H9 (cell line): Measurements from ENCODE around the gene TUT4. TPM values are rescaled to one million over a fixed set of nuclear protein-coding genes. Genes with fewer than 3 reads are reported as not detected.

Experiments
- DNase-seq: peaks from one replicate; pipeline ENCODE4 v3.0.0-alpha.2; 2017
- H2AFZ ChIP-seq: one replicate; pipeline ENCODE4 v1.6.1; 2013; ENCODE audit warnings: mild to moderate bottlenecking, low read length, control low read depth, moderate library complexity
- H2AK5ac ChIP-seq: 2 replicates; pipeline ENCODE4 v1.6.1; 2013; ENCODE audit warnings: low read length, control low read depth, mixed read lengths; ENCODE audit not compliant: insufficient read length
- H2BK120ac ChIP-seq: one replicate; pipeline ENCODE4 v1.6.1; 2013; ENCODE audit warnings: low read depth, mild to moderate bottlenecking, low read length, control low read depth, inconsistent platforms; ENCODE audit not compliant: poor library complexity, severe bottlenecking
- H2BK12ac ChIP-seq: 2 replicates; pipeline ENCODE4 v1.6.1; 2013; ENCODE audit warnings: low read length, control low read depth, mixed read lengths, low read depth; ENCODE audit not compliant: insufficient read length
- H2BK15ac ChIP-seq: 2 replicates; pipeline ENCODE4 v1.6.1; 2013; ENCODE audit warnings: low read depth, low read length, control low read depth
- H2BK20ac ChIP-seq: one replicate; pipeline ENCODE4 v1.6.1; 2013; ENCODE audit warnings: low read depth, mild to moderate bottlenecking, low read length, control low read depth, inconsistent platforms; ENCODE audit not compliant: poor library complexity, severe bottlenecking
- H2BK5ac ChIP-seq: 2 replicates; pipeline ENCODE4 v1.6.1; 2013; ENCODE audit warnings: low read length, control low read depth, mixed read lengths; ENCODE audit not compliant: insufficient read length
- H3K14ac ChIP-seq: 2 replicates; pipeline ENCODE4 v1.6.1; 2013; ENCODE audit warnings: low read length, control low read depth; ENCODE audit not compliant: insufficient read depth
- H3K18ac ChIP-seq: 2 replicates; pipeline ENCODE4 v1.6.1; 2013; ENCODE audit warnings: low read depth, mild to moderate bottlenecking, mixed read lengths, low read length, control low read depth; ENCODE audit not compliant: insufficient read length
- H3K23ac ChIP-seq: 2 replicates; pipeline ENCODE4 v1.6.1; 2013; ENCODE audit warnings: low read length, control low read depth, mixed read lengths, low read depth; ENCODE audit not compliant: insufficient read length
- H3K23me2 ChIP-seq: 2 replicates; pipeline ENCODE4 v1.6.1; 2013; ENCODE audit warnings: low read depth, mild to moderate bottlenecking, mixed read lengths, low read length, control low read depth; ENCODE audit not compliant: insufficient read length, poor library complexity, severe bottlenecking
- H3K27ac ChIP-seq: 2 replicates; pipeline ENCODE4 v1.5.1; 2013; ENCODE audit warnings: low read length, control low read depth, mixed read lengths, low read depth; ENCODE audit not compliant: insufficient read length
- H3K27me3 ChIP-seq: 2 replicates; pipeline ENCODE4 v1.6.1; 2013; ENCODE audit warnings: low read length, control low read depth, inconsistent platforms; ENCODE audit not compliant: insufficient read depth
- H3K4ac ChIP-seq: 2 replicates; pipeline ENCODE4 v1.6.1; 2013; ENCODE audit warnings: low read depth, mild to moderate bottlenecking, control low read depth, inconsistent platforms, low read length, moderate library complexity
- H3K4me1 ChIP-seq: 2 replicates; pipeline ENCODE4 v1.6.1; 2013; ENCODE audit warnings: low read length, control low read depth, inconsistent platforms; ENCODE audit not compliant: insufficient read depth
- H3K4me2 ChIP-seq: 2 replicates; pipeline ENCODE4 v1.6.1; 2013; ENCODE audit warnings: low read length, control low read depth, mixed read lengths; ENCODE audit not compliant: insufficient read length, insufficient read depth
- H3K56ac ChIP-seq: 2 replicates; pipeline ENCODE4 v1.6.1; 2013; ENCODE audit warnings: low read depth, mild to moderate bottlenecking, mixed read lengths, low read length, control low read depth; ENCODE audit not compliant: insufficient read length
- H3K79me1 ChIP-seq: 2 replicates; pipeline ENCODE4 v1.6.1; 2013; ENCODE audit warnings: low read depth, mild to moderate bottlenecking, moderate library complexity, low read length, control low read depth, inconsistent platforms; ENCODE audit not compliant: insufficient read depth, poor library complexity, severe bottlenecking
- H3K79me2 ChIP-seq: 2 replicates; pipeline ENCODE4 v1.6.1; 2013; ENCODE audit warnings: low read length, control low read depth, inconsistent platforms; ENCODE audit not compliant: insufficient read depth
- H3K9ac ChIP-seq: 2 replicates; pipeline ENCODE4 v1.6.1; 2013; ENCODE audit warnings: low read length, control low read depth, mixed read lengths; ENCODE audit not compliant: insufficient read length; ENCODE audit errors: extremely low read depth
- H3K9me3 ChIP-seq: one replicate; pipeline ENCODE4 v1.6.1; 2013; ENCODE audit warnings: low read depth, low read length, inconsistent platforms; ENCODE audit not compliant: control insufficient read depth
- H3T11ph ChIP-seq: one replicate; pipeline ENCODE4 v1.6.1; 2013; ENCODE audit warnings: mild to moderate bottlenecking, low read length, control low read depth, inconsistent platforms
- H4K20me1 ChIP-seq: one replicate; pipeline ENCODE4 v1.6.1; 2013; ENCODE audit not compliant: control insufficient read depth, insufficient read length, insufficient read depth
- H4K5ac ChIP-seq: 2 replicates; pipeline ENCODE4 v1.6.1; 2013; ENCODE audit warnings: low read depth, mild to moderate bottlenecking, mixed read lengths, low read length, control low read depth; ENCODE audit not compliant: insufficient read length
- H4K8ac ChIP-seq: replicated peaks from 2 replicates; pipeline ENCODE4 v1.6.1; 2013; ENCODE audit warnings: low read length, control low read depth, mixed read lengths, low read depth; ENCODE audit not compliant: insufficient read length
- H4K91ac ChIP-seq: 2 replicates; pipeline ENCODE4 v1.6.1; 2013; ENCODE audit warnings: low read depth, mild to moderate bottlenecking, moderate library complexity, mixed read lengths, low read length, control low read depth; ENCODE audit not compliant: insufficient read length
- H3K27ac Mint-ChIP-seq, 3 experiments: 2 replicates in 2 of 3; 3 replicates in 1 of 3; pipeline ENCODE4 v1.8.0; 2020 to 2021; ENCODE audit warnings: mixed read lengths in 3 of 3, mild to moderate bottlenecking in 1 of 3, moderate library complexity in 1 of 3
- H3K27me3 Mint-ChIP-seq: 2 replicates; pipeline ENCODE4 v1.8.0; 2021; ENCODE audit warnings: low read depth, mild to moderate bottlenecking, moderate library complexity, mixed read lengths
- H3K36me3 Mint-ChIP-seq, 3 experiments: 2 replicates in 2 of 3; 3 replicates in 1 of 3; pipeline ENCODE4 v1.8.0; 2020 to 2021; ENCODE audit warnings: low read depth in 3 of 3, mixed read lengths in 3 of 3; ENCODE audit not compliant: insufficient read depth in 1 of 3
- H3K4me1 Mint-ChIP-seq, 2 experiments: 2 replicates each; pipeline ENCODE4 v1.8.0; 2020; ENCODE audit warnings: mixed read lengths in 2 of 2
- H3K4me3 Mint-ChIP-seq, 2 experiments: 2 replicates in 1 of 2; 3 replicates in 1 of 2; pipeline ENCODE4 v1.8.0; 2020 to 2021; ENCODE audit warnings: mild to moderate bottlenecking in 2 of 2, mixed read lengths in 2 of 2, moderate library complexity in 1 of 2
- H3K9me3 Mint-ChIP-seq, 2 experiments: 2 replicates in 1 of 2; 3 replicates in 1 of 2; pipeline ENCODE4 v1.8.0; 2020; ENCODE audit warnings: mild to moderate bottlenecking in 2 of 2, mixed read lengths in 2 of 2, moderate library complexity in 1 of 2
- WGBS: extraction: QIAGEN DNeasy Blood & Tissue Kit; methylation state at CpG from one replicate; pipeline ENCODE4 v1.1.7; 2013; ENCODE audit warnings: missing lambda C conversion rate, low lambda C conversion rate, mixed read lengths; ENCODE audit not compliant: insufficient read length; ENCODE audit errors: extremely low coverage; 5-methylcytosine and 5-hydroxymethylcytosine counted together
- total RNA-seq: library from RNA; stranded (reverse); gene quantifications from 2 replicates; pipeline ENCODE4 v1.2.1, GENCODE V29; 2021
- TF ChIP-seq, protein P1 (sequence below): fragments of 200-600 bp; sonication (generic); conservative IDR thresholded peaks from 3 replicates; pipeline ENCODE4 v1.8.0; 2021; ENCODE audit warnings: antibody characterized with exemption, mild to moderate bottlenecking

The TUT4 gene
- total RNA-seq, 1 experiment from 2014 or later, result 59.3 TPM

DNA sequence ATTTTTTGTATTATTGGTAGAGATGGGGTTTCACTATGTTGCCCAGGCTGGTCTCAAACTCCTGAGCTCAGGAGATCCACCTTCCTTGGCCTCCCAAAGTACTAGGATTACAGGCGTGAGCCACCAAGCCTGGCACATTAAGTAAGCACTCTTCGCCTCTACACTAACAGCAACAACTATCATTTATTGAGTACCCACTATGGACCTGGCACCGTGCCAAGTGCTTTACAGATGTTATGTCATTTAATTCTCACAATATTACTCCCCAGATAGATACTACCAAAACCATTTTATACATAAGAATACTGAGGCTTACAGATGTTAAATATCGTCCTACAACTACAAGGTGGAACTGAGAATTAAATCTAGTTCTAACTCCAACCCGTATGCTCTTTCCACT is 50.1 kb downstream of the TUT4 start:
- Histone ChIP-seq H3K23me2 (no peaks in the 10 kb centered on the region), H3K79me1 (no peaks in the 10 kb centered on the region), H2BK15ac (no peak overlapping the region), H2AFZ (no peak overlapping the region), H3K23ac (no peak overlapping the region), H3K4me2 (no peak overlapping the region), H3K27ac (no peak overlapping the region), H2BK5ac (no peak overlapping the region), H3K56ac (no peak overlapping the region), H3K9ac (no peak overlapping the region), H3K9me3 (no peaks in the 10 kb centered on the region), H4K20me1 (no peaks in the 10 kb centered on the region), H4K8ac (no peak overlapping the region), H2AK5ac (no peak overlapping the region), H3T11ph (no peak overlapping the region), H4K91ac (no peak overlapping the region), H3K4me1 (0 out of 2 replicates have a peak, but pooled peaks cover 3% of the 10 kb centered on the region), H3K4ac (no peak overlapping the region), H2BK12ac (no peak overlapping the region), H3K14ac (no peak overlapping the region), H4K5ac (no peak overlapping the region), H3K27me3 (no peaks in the 10 kb centered on the region), H3K79me2 (no peaks in the 10 kb centered on the region), H2BK120ac (no peak overlapping the region), H3K18ac (no peak overlapping the region), H2BK20ac (no peak overlapping the region)
- DNase-seq, result no peak
- Mint-ChIP-seq H3K36me3 (peaks cover 3 to 23% (median 14%) of the 10 kb centered on the region in 3 experiments; a peak in 6 of 7 replicates), H3K4me3 (no peak overlapping the region), H3K4me1 (peaks cover 2 to 6% of the 10 kb centered on the region in 2 experiments), H3K27me3 (no peaks in the 10 kb centered on the region), H3K27ac (no peak overlapping the region; a peak in 1 of 7 replicates), H3K9me3 (peaks cover 0 to 2% of the 10 kb centered on the region in 2 experiments; a peak in 1 of 5 replicates)
- no CpG with 5 or more reads among the region's 5 CpGs for WGBS
- TF ChIP-seq, protein P1, sequence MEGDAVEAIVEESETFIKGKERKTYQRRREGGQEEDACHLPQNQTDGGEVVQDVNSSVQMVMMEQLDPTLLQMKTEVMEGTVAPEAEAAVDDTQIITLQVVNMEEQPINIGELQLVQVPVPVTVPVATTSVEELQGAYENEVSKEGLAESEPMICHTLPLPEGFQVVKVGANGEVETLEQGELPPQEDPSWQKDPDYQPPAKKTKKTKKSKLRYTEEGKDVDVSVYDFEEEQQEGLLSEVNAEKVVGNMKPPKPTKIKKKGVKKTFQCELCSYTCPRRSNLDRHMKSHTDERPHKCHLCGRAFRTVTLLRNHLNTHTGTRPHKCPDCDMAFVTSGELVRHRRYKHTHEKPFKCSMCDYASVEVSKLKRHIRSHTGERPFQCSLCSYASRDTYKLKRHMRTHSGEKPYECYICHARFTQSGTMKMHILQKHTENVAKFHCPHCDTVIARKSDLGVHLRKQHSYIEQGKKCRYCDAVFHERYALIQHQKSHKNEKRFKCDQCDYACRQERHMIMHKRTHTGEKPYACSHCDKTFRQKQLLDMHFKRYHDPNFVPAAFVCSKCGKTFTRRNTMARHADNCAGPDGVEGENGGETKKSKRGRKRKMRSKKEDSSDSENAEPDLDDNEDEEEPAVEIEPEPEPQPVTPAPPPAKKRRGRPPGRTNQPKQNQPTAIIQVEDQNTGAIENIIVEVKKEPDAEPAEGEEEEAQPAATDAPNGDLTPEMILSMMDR, result no peak
